Muscle layer of duodenum (tissue), 2 donors: ENCODE data around the gene EZH2.

Experiments
- H3K27ac ChIP-seq: one replicate; pipeline ENCODE4 v1.7.0; 2013; ENCODE audit warnings: mild to moderate bottlenecking, low read length
- H3K27me3 ChIP-seq: one replicate; pipeline ENCODE4 v1.7.0; 2013; ENCODE audit warnings: low read depth, mild to moderate bottlenecking, control low read depth, low read length
- H3K36me3 ChIP-seq, 2 donors: one replicate each; pipeline ENCODE4 v1.7.0; 2013; ENCODE audit warnings: low read length in 2 of 2, control low read depth in 1 of 2, mild to moderate bottlenecking in 1 of 2; ENCODE audit not compliant: insufficient read depth in 2 of 2, control insufficient read depth in 1 of 2
- H3K4me1 ChIP-seq, 2 donors: one replicate each; pipeline ENCODE4 v1.7.0; 2013; ENCODE audit warnings: low read length in 2 of 2, mild to moderate bottlenecking in 2 of 2, control low read depth in 1 of 2, moderate library complexity in 1 of 2; ENCODE audit not compliant: insufficient read depth in 2 of 2, control insufficient read depth in 1 of 2
- H3K4me3 ChIP-seq, 2 donors: one replicate each; pipeline ENCODE4 v1.7.0; 2013; ENCODE audit warnings: low read length in 2 of 2, low read depth in 1 of 2, mild to moderate bottlenecking in 1 of 2
- H3K9me3 ChIP-seq, 2 donors: one replicate each; pipeline ENCODE4 v1.7.0; 2013; ENCODE audit warnings: low read length in 2 of 2, control low read depth in 1 of 2, mild to moderate bottlenecking in 1 of 2; ENCODE audit not compliant: control insufficient read depth in 1 of 2
- donor health status: healthy.

EZH2 gene

DNA sequence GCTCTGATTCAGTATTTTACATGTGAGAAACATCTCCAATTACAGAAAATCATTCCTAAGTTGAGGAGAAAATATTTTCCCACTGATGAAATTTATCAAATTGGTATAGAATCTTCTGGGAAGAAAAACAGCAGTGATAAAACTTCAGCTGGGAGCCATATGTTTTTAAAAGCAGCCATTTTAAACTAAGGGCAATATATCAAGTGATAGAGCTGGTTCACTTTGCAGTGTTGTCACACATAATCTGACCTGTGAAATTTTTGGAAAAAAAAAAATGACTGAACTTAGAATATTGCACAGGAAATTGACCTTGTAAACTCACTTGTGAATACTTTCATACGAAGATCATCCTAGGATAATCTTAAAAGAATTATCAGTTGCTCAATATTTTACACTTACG, 10.5 kb upstream of the EZH2 start:
- no peaks in the 10 kb centered on the region for H3K36me3 ChIP-seq
- H3K4me1 ChIP-seq = no peaks in the 10 kb centered on the region
- H3K27me3 ChIP-seq = no peaks in the 10 kb centered on the region
- H3K9me3 ChIP-seq = no peaks in the 10 kb centered on the region
- no peak overlapping the region for H3K4me3 ChIP-seq
- H3K27ac ChIP-seq = no peak overlapping the region

DNA sequence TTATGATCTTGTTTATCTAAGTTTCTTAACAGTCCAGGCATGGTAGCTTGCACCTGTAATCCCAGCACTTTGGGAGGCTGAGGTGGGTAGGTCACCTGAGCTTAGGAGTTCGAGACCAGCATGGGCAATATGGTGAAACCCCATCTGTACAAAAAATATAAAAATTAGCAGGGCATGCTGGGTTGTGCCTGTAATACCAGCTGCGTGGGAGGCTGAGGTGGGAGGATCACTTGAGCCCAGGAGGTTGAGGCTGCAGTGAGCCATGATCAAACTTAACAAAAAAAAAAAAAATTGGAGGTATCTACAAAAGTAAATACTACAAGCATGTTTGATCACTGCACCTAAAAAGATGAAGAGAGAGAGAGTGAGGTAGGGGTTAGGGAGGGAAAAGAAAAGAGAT, 9.0 kb upstream of the EZH2 start:
- no peak overlapping the region for H3K27ac ChIP-seq
- no peak overlapping the region for H3K4me3 ChIP-seq
- no peaks in the 10 kb centered on the region for H3K9me3 ChIP-seq
- no peaks in the 10 kb centered on the region for H3K36me3 ChIP-seq
- H3K4me1 ChIP-seq = no peaks in the 10 kb centered on the region
- no peaks in the 10 kb centered on the region for H3K27me3 ChIP-seq

DNA sequence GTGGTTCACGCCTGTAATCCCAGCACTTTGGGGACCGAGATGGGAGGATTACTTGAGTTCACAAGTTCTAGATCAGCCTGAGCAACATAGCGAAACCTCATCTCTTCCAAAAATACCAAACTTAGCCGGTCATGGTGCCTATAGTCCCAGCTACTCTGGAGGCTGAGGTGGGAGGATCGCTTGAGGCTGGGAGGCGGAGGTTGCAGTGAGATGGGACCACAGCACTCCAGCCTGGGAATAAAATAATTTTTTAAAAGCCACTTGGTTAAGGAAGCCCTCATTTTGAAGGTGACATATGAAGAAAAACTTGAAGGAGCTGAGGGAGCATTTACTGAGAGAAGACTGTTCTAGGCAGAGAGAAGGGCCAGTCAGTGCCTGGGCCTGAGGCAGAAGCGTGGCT, 4.2 kb upstream of the EZH2 start:
- no peaks in the 10 kb centered on the region for H3K27me3 ChIP-seq
- no peak overlapping the region for H3K27ac ChIP-seq
- H3K36me3 ChIP-seq = no peaks in the 10 kb centered on the region
- H3K9me3 ChIP-seq = no peaks in the 10 kb centered on the region
- H3K4me3 ChIP-seq = no peak overlapping the region
- H3K4me1 ChIP-seq = no peaks in the 10 kb centered on the region

GRCh38 chr7:148886844-148887243, 2.8 kb upstream of the EZH2 start:
- H3K27ac ChIP-seq = no peak overlapping the region
- H3K9me3 ChIP-seq = no peaks in the 10 kb centered on the region
- peaks cover 5% of the 10 kb centered on the region in 2 donors for H3K4me1 ChIP-seq
- H3K4me3 ChIP-seq = no peak overlapping the region
- H3K27me3 ChIP-seq = no peaks in the 10 kb centered on the region
- no peaks in the 10 kb centered on the region for H3K36me3 ChIP-seq

- H3K27me3 ChIP-seq = no peaks in the 10 kb centered on the region
- no peaks in the 10 kb centered on the region for H3K36me3 ChIP-seq
- H3K4me3 ChIP-seq = peak overlapping the region; percentile 40 to 84
- H3K9me3 ChIP-seq = no peaks in the 10 kb centered on the region
- H3K27ac ChIP-seq = no peak overlapping the region
- H3K4me1 ChIP-seq = peaks cover 5% of the 10 kb centered on the region in 2 donors
These were observed 370 bp upstream of the EZH2 start for GRCh38 chr7:148884299-148885022.

DNA sequence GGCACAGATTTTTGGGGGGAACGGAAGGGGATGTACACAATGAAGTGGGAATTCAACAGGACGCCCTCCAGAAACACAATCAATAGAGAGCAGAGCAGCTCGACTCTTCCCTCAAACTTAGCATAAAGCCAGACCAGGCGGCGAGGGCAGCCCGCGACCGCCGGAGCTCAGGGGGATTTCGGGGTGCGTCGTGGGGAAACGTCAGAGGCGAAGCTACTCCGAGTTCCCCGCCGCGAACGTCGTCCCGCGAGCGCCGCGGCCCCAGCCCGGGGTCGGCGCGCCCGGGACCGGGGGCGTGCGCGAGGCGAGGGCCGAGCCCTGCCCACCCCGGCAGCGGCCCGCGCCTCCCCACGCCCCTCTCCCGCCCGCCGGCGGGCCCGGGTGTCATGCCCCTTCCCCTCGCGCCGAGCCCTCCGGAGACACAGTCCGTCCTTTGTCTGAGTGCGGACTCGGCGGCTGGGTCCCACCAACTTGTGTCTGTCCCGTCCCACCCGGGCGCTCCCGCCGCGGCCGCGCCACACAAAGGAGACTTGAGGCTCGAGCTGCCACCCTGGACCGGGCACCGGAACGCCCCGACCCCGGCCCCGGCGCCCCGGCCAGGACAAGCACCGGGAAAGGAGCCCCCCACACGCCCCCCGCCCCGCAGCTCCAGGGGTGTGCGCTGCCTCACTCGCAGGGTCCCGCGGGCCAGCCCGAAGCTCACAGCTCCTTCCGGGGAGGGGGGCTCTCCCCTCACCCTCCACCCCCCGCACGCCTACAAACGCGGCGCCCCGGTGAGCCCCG, 634 bp downstream of the EZH2 start:
- H3K4me3 ChIP-seq = peak overlapping the region; percentile 84 to 90
- H3K27ac ChIP-seq = peak overlapping the region; percentile 65

GRCh38 chr7:148882841-148883265, 1.2 kb downstream of the EZH2 start:
- H3K4me1 ChIP-seq = peaks cover 5% of the 10 kb centered on the region in 2 donors

More for the DNA sequence above, 634 bp downstream of the EZH2 start:
- H3K27me3 ChIP-seq = no peaks in the 10 kb centered on the region
- no peaks in the 10 kb centered on the region for H3K9me3 ChIP-seq
- H3K4me1 ChIP-seq = peaks cover 5% of the 10 kb centered on the region in 2 donors
- no peaks in the 10 kb centered on the region for H3K36me3 ChIP-seq

DNA sequence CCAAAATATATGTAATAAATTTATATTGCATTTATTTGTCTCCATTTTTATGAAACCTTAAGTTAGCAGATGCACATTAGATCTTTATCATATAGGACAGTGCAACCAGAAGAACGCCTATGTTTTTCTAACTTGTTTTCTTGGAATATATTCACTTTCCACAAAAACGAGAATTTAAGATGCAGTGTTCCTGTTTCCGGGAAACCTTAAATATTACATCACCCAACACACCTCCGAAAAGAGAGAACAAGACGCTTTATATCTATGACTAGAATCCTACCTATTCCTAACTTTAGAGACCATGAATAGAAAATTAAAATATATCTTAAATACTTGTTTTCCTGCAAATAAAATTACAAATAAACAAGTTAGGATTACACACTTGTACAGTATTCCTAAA, 1.9 kb downstream of the EZH2 start:
- no peak overlapping the region for H3K27ac ChIP-seq
- peaks cover 5% of the 10 kb centered on the region in 2 donors for H3K4me1 ChIP-seq
- H3K4me3 ChIP-seq = no peak overlapping the region
- H3K9me3 ChIP-seq = no peaks in the 10 kb centered on the region
- no peaks in the 10 kb centered on the region for H3K27me3 ChIP-seq
- no peaks in the 10 kb centered on the region for H3K36me3 ChIP-seq

More at GRCh38 chr7:148882841-148883265, 1.2 kb downstream of the EZH2 start:
- H3K36me3 ChIP-seq = no peaks in the 10 kb centered on the region
- H3K4me3 ChIP-seq = peak overlapping the region; percentile 84 to 90
- H3K9me3 ChIP-seq = no peaks in the 10 kb centered on the region
- no peaks in the 10 kb centered on the region for H3K27me3 ChIP-seq
- peak overlapping the region; percentile 65 for H3K27ac ChIP-seq

DNA sequence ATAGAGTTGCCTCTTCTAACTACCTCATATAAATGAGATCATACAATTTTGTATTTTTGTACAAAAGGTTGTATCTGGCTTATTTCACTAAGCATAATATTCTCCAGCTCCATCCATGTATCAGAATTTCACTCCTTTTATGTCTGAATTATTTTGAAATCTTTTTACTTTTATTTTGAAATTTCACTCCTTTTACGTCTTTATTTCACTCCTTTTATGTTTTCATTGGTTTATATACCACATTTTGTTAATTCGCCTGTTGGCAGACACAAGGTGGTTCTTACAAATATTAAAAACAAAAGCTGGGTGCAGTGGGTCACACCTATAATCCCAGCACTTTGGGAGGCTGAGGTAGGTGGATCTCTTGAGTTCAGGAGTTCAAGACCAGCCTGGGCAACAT, 5.8 kb downstream of the EZH2 start:
- no peaks in the 10 kb centered on the region for H3K9me3 ChIP-seq
- H3K4me1 ChIP-seq = peaks cover 5% of the 10 kb centered on the region in 2 donors
- no peaks in the 10 kb centered on the region for H3K36me3 ChIP-seq
- no peak overlapping the region for H3K4me3 ChIP-seq
- H3K27me3 ChIP-seq = no peaks in the 10 kb centered on the region
- H3K27ac ChIP-seq = no peak overlapping the region

GRCh38 chr7:148877517-148877916, 6.6 kb downstream of the EZH2 start:
- no peak overlapping the region for H3K27ac ChIP-seq

GRCh38 chr7:148872188-148872587, 11.9 kb downstream of the EZH2 start:
- no peak overlapping the region for H3K4me3 ChIP-seq
- H3K9me3 ChIP-seq = peaks cover 0 to 7% of the 10 kb centered on the region in 2 donors
- H3K4me1 ChIP-seq = no peaks in the 10 kb centered on the region
- no peak overlapping the region for H3K27ac ChIP-seq
- no peaks in the 10 kb centered on the region for H3K36me3 ChIP-seq
- H3K27me3 ChIP-seq = no peaks in the 10 kb centered on the region

More at GRCh38 chr7:148877517-148877916, 6.6 kb downstream of the EZH2 start:
- H3K4me3 ChIP-seq = no peak overlapping the region
- H3K27me3 ChIP-seq = no peaks in the 10 kb centered on the region
- H3K4me1 ChIP-seq = peaks cover 0 to under 1% of the 10 kb centered on the region in 2 donors
- no peaks in the 10 kb centered on the region for H3K9me3 ChIP-seq
- H3K36me3 ChIP-seq = no peaks in the 10 kb centered on the region
